ENCODE data around the gene NUP35.

DNA sequence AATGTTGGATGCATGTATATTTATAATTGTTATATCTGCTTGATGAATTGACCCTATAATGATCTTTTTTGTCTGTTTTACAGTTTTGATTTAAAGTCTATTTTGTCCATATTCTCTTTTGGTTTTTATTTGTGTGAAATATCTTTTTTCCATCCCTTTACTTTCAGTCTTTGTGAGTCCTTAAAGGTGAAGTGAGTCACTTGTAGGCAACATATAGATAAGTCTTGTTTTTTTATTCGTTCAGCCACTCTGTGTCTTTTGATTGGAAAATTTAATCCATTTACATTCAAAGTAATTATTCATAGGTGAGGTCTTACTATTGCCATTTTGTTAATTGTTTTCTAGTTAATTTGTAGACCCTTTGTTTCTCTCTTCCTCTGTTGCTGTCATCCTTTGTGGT is 62.5 kb downstream of the NUP35 start:
- TF ChIP-seq, protein P1, sequence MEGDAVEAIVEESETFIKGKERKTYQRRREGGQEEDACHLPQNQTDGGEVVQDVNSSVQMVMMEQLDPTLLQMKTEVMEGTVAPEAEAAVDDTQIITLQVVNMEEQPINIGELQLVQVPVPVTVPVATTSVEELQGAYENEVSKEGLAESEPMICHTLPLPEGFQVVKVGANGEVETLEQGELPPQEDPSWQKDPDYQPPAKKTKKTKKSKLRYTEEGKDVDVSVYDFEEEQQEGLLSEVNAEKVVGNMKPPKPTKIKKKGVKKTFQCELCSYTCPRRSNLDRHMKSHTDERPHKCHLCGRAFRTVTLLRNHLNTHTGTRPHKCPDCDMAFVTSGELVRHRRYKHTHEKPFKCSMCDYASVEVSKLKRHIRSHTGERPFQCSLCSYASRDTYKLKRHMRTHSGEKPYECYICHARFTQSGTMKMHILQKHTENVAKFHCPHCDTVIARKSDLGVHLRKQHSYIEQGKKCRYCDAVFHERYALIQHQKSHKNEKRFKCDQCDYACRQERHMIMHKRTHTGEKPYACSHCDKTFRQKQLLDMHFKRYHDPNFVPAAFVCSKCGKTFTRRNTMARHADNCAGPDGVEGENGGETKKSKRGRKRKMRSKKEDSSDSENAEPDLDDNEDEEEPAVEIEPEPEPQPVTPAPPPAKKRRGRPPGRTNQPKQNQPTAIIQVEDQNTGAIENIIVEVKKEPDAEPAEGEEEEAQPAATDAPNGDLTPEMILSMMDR (IDR thresholded peaks at IDR 0.05), result no peak
- TF ChIP-seq POLR2A (IDR thresholded peaks at IDR 0.05), result no peak

Data from Peyer's patch (tissue), 4 donors.